Fibroblast of upper back skin (primary cell): Measurements from ENCODE around the gene BAHCC1.

ENCODE experiments used
- DNase-seq: peaks from one replicate; pipeline ENCODE4 v3.0.0-alpha.2; 2013

BAHCC1 gene

GRCh38 chr17:81387100-81388090 is 7.9 kb upstream of the BAHCC1 start:
- DNase-seq = peak; percentile 53

GRCh38 chr17:81388091-81388611 is 7.1 kb upstream of the BAHCC1 start:
- DNase-seq = no peak

GRCh38 chr17:81388612-81389367 is 6.5 kb upstream of the BAHCC1 start:
- no peak for DNase-seq

- DNase-seq = no peak
Measured at GRCh38 chr17:81389585-81389984, 5.7 kb upstream of the BAHCC1 start.

GRCh38 chr17:81390029-81390872 is 5.0 kb upstream of the BAHCC1 start:
- no peak for DNase-seq

GRCh38 chr17:81390873-81391255 is 4.4 kb upstream of the BAHCC1 start:
- no peak for DNase-seq

GRCh38 chr17:81391293-81391935 is 3.8 kb upstream of the BAHCC1 start:
- no peak for DNase-seq

- peak; percentile 64 for DNase-seq
Measured at GRCh38 chr17:81391936-81392908, 3.0 kb upstream of the BAHCC1 start.

- DNase-seq = no peak
Measured at GRCh38 chr17:81392909-81393654, 2.2 kb upstream of the BAHCC1 start.

GRCh38 chr17:81393684-81394376 is 1.4 kb upstream of the BAHCC1 start:
- DNase-seq = peak; percentile 100

GRCh38 chr17:81394377-81394920 is 808 bp upstream of the BAHCC1 start:
- DNase-seq = no peak

- no peak for DNase-seq
Measured at GRCh38 chr17:81395600-81396277, 482 bp downstream of the BAHCC1 start.

GRCh38 chr17:81396278-81396721 is 1.0 kb downstream of the BAHCC1 start:
- DNase-seq = no peak

GRCh38 chr17:81396722-81397313 is 1.6 kb downstream of the BAHCC1 start:
- DNase-seq = peak; percentile 36

- DNase-seq = peak; percentile 64
Measured at GRCh38 chr17:81397314-81398175, 2.3 kb downstream of the BAHCC1 start.

- DNase-seq = peak; percentile 73
Measured at GRCh38 chr17:81398176-81398831, 3.0 kb downstream of the BAHCC1 start.
